WTC11 (cell line): Measurements from ENCODE around the gene SGCD.

Source experiments
- ATF2 ChIP-seq: sonication (generic); formaldehyde crosslinking; IDR thresholded peaks from 2 replicates; pipeline ENCODE4 v1.8.1; 2022; ENCODE audit warnings: low read depth, missing genetic modification reagents, borderline replicate concordance
- CREM ChIP-seq: sonication (generic); formaldehyde crosslinking; IDR thresholded peaks from 2 replicates; pipeline ENCODE4 v1.8.1; 2022; ENCODE audit warnings: mild to moderate bottlenecking, missing genetic modification reagents, moderate library complexity
- CTCF ChIP-seq: fragments of 200-600 bp; IDR thresholded peaks from 2 replicates; pipeline ENCODE4 v1.8.0; 2022; ENCODE audit warnings: antibody characterized with exemption
- E2F5 ChIP-seq: sonication (generic); formaldehyde crosslinking; IDR thresholded peaks from 2 replicates; pipeline ENCODE4 v1.8.1; 2022; ENCODE audit warnings: mild to moderate bottlenecking, moderate library complexity, missing genetic modification reagents
- ELF4 ChIP-seq: sonication (generic); formaldehyde crosslinking; IDR thresholded peaks from 2 replicates; pipeline ENCODE4 v1.8.1; 2022; ENCODE audit warnings: low read depth, mild to moderate bottlenecking, moderate library complexity, missing genetic modification reagents
- ESRRA ChIP-seq: sonication (generic); formaldehyde crosslinking; IDR thresholded peaks from 2 replicates; pipeline ENCODE4 v1.8.1; 2022; ENCODE audit warnings: mild to moderate bottlenecking, missing genetic modification reagents, borderline replicate concordance
- JUN ChIP-seq: sonication (generic); formaldehyde crosslinking; IDR thresholded peaks from 2 replicates; pipeline ENCODE4 v1.8.0; 2023; ENCODE audit warnings: mild to moderate bottlenecking, missing genetic modification reagents
- NFATC4 ChIP-seq: fragments of 250-450 bp; sonication (Bioruptor Pico); IDR thresholded peaks from 2 replicates; pipeline ENCODE4 v1.9.0; 2021; ENCODE audit warnings: mild to moderate bottlenecking
- PRRX2 ChIP-seq: fragments of 250-450 bp; sonication (Bioruptor Pico); IDR thresholded peaks from 2 replicates; pipeline ENCODE4 v1.8.0; 2021; ENCODE audit warnings: mild to moderate bottlenecking
- TP53 ChIP-seq: sonication (generic); formaldehyde crosslinking; IDR thresholded peaks from 2 replicates; pipeline ENCODE4 v1.8.1; 2023; ENCODE audit warnings: mild to moderate bottlenecking, missing genetic modification reagents
- ZNF121 ChIP-seq: sonication (generic); formaldehyde crosslinking; IDR thresholded peaks from 2 replicates; pipeline ENCODE4 v1.8.0; 2023; ENCODE audit warnings: missing genetic modification reagents
- ZNF671 ChIP-seq: fragments of 250-450 bp; sonication (Bioruptor Pico); IDR thresholded peaks from 2 replicates; pipeline ENCODE4 v1.8.0; 2021; ENCODE audit warnings: mild to moderate bottlenecking
- TF ChIP-seq, protein P1 (sequence below): sonication (generic); formaldehyde crosslinking; IDR thresholded peaks from 2 replicates; pipeline ENCODE4 v1.8.1; 2022; ENCODE audit warnings: mild to moderate bottlenecking, missing genetic modification reagents, moderate library complexity, borderline replicate concordance

DNA sequence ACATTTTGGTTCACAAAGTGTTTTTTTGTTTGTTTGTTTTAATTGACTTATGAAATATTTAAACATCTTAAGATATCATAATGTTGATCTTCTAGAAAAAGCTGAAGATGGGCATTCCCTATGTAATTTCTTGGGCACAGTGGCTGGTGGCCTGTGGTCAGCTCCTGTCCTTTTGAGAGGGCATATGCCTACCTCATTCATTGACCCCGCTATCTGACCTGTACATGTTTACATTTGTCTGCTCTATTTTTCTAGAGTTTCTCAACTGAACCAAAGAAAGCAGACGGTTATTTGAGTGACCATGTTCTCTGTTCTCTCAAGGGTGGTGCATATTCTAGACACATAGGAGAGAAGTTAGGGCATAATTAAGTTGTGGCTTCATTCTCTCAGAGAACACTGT, 5.3 kb downstream of the SGCD start:
- TF ChIP-seq TP53 (CRISPR knock-in tag) = no peak
- TF ChIP-seq NFATC4 (CRISPR knock-in tag) = no peak
- no peak for TF ChIP-seq JUN
- no peak for TF ChIP-seq CTCF
- TF ChIP-seq PRRX2 (CRISPR knock-in tag) = no peak
- no peak for TF ChIP-seq ELF4
- no peak for TF ChIP-seq ESRRA (CRISPR knock-in tag)
- no peak for TF ChIP-seq ATF2 (CRISPR knock-in tag)
- TF ChIP-seq CREM (CRISPR knock-in tag) = no peak
- TF ChIP-seq ZNF671 (CRISPR knock-in tag) = no peak
- TF ChIP-seq E2F5 (CRISPR knock-in tag) = no peak
- TF ChIP-seq, protein P1, sequence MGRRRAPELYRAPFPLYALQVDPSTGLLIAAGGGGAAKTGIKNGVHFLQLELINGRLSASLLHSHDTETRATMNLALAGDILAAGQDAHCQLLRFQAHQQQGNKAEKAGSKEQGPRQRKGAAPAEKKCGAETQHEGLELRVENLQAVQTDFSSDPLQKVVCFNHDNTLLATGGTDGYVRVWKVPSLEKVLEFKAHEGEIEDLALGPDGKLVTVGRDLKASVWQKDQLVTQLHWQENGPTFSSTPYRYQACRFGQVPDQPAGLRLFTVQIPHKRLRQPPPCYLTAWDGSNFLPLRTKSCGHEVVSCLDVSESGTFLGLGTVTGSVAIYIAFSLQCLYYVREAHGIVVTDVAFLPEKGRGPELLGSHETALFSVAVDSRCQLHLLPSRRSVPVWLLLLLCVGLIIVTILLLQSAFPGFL (CRISPR knock-in tag) = no peak
- no peak for TF ChIP-seq ZNF121 (CRISPR knock-in tag)
